ENCODE data around the gene LPAR4.

DNA sequence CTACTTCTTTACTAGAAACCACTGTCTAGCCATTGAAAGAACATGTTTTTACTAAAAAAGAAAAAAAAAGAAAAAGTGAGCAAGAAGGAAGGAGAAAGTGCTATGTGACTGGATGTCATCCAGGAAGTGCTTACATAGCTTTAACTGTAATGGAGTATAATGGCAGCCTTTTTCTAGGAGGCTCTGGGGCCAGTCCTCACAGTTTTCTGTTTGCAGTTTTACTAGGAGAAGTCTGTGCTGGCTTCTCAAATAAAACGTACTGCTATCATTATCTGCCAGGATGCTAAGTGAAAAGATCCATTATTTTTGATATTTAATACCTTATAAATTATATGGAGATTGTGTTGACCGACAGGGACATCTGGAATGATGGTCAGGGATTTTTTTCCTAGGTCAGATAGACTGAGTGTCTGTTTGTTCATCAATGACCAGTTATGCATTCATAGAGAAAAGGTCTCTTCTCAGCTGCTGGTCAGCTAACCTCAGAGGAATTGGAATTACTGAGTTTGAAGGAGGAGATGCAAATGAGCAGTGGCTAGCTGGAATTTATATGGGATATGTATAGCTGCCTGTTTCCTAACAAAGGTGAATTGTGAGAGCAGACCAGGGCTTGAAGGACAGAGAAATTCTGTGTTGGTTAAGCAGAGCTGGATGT lies 21.7 kb downstream of the LPAR4 start:
- TF ChIP-seq POLR2A (IDR thresholded peaks at IDR 0.05; ENCODE audit: low read length) (no peak), GATA1 (IDR thresholded peaks at IDR 0.05; ENCODE audit: low read depth, low read length) (no peak)

All from erythroblast (primary cell).